ENCODE measurements around the gene MTHFD1L.

GRCh38 chr6:150830439-150831165 lies 34.9 kb upstream of the MTHFD1L start:
- TF ChIP-seq CTCF (IDR thresholded peaks at IDR 0.05) (no peak), POLR2A (IDR thresholded peaks at IDR 0.05) (no peak)
